ENCODE data around the gene ZNF816. TPM values are rescaled to one million over a fixed set of nuclear protein-coding genes. Genes with fewer than 3 reads are reported as not detected.

ZNF816 gene
- total and polyA plus RNA-seq, 2 of the 8 experiments (the other 6 are each of a cell fraction or from before 2014, with no cell fraction given): 2.7 to 13.2 TPM

DNA sequence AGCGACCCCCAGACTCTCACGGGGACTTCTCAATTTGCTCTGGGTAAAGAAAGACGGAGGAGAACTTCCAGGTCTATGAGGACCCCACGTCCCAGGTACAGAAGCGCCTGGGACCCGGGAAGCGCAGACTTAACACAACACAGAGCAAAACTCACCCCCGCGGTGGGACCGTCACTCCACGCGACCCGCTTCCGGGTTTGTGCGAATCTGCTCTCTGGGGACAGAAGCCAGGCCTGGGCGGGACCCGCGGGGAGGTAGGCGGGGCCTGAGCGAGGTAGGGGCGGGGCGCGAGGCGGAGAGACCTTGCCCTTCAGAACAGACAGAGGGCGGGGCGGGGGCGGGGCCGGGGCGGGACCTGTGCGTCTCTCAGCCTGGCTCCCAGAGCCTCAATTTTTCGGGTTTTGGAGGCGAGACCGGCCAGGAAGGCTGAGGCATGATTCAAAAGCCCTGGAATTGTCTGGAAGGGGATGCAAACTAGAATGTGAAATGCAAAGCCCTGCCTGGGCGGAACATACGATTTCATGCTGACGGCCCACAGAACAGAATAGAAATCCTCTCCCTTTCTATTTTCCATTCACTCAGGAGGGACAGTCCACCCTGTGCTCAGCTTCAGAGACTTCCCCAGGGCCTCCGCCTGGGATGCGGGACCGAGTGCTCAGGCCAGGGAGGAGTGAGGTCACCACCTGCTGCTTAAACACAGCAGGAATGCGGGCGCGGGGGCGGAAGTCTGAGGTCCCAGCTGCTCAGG, 20.1 kb downstream of the ZNF816 start (continued):
- no peak for TF ChIP-seq CTBP2 (IDR thresholded peaks at IDR 0.05; ENCODE audit: borderline replicate concordance, insufficient read depth, insufficient read length, low read length)
- TF ChIP-seq, protein P1, sequence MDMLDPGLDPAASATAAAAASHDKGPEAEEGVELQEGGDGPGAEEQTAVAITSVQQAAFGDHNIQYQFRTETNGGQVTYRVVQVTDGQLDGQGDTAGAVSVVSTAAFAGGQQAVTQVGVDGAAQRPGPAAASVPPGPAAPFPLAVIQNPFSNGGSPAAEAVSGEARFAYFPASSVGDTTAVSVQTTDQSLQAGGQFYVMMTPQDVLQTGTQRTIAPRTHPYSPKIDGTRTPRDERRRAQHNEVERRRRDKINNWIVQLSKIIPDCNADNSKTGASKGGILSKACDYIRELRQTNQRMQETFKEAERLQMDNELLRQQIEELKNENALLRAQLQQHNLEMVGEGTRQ (IDR thresholded peaks at IDR 0.05; ENCODE audit: low read length): no peak
- peak; percentile 25; the same call in 1 of the 2 replicates for TF ChIP-seq JUND (IDR thresholded peaks at IDR 0.05; ENCODE audit: low read length)
- TF ChIP-seq CBX8 (IDR thresholded peaks at IDR 0.05; ENCODE audit: borderline replicate concordance, low read depth, low read length): no peak
- no peak for TF ChIP-seq SIX5 (IDR thresholded peaks at IDR 0.05; ENCODE audit: low read depth, low read length)
- TF ChIP-seq RNF2 (IDR thresholded peaks at IDR 0.05; ENCODE audit: borderline replicate concordance, low read depth, low read length, missing control alignments, poor library complexity, severe bottlenecking): no peak
- TF ChIP-seq GABPA (IDR thresholded peaks at IDR 0.05; ENCODE audit: borderline replicate concordance, insufficient read depth, low read length): no peak
- TF ChIP-seq, protein P2, sequence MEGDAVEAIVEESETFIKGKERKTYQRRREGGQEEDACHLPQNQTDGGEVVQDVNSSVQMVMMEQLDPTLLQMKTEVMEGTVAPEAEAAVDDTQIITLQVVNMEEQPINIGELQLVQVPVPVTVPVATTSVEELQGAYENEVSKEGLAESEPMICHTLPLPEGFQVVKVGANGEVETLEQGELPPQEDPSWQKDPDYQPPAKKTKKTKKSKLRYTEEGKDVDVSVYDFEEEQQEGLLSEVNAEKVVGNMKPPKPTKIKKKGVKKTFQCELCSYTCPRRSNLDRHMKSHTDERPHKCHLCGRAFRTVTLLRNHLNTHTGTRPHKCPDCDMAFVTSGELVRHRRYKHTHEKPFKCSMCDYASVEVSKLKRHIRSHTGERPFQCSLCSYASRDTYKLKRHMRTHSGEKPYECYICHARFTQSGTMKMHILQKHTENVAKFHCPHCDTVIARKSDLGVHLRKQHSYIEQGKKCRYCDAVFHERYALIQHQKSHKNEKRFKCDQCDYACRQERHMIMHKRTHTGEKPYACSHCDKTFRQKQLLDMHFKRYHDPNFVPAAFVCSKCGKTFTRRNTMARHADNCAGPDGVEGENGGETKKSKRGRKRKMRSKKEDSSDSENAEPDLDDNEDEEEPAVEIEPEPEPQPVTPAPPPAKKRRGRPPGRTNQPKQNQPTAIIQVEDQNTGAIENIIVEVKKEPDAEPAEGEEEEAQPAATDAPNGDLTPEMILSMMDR (IDR thresholded peaks at IDR 0.05; ENCODE audit: control extremely low read depth in 1 of 3, insufficient read depth in 1 of 3, low read depth in 1 of 3, low read length in 3 of 3): no peak
- TF ChIP-seq POU5F1 (IDR thresholded peaks at IDR 0.05; ENCODE audit: low read depth, low read length): no peak
- no peak for TF ChIP-seq RAD21 (IDR thresholded peaks at IDR 0.05 in 1 of 2, conservative IDR thresholded peaks at IDR 0.05 in 1 of 2; ENCODE audit: low read depth in 2 of 2, low read length in 2 of 2)
- no peak for TF ChIP-seq HDAC2 (IDR thresholded peaks at IDR 0.05; ENCODE audit: borderline replicate concordance in 1 of 2, low read depth in 2 of 2, low read length in 2 of 2)
- no peak for TF ChIP-seq TAF7 (optimal IDR thresholded peaks at IDR 0.05; ENCODE audit: borderline replicate concordance, low read depth, low read length)
- no peak for TF ChIP-seq KDM5A (IDR thresholded peaks at IDR 0.05; ENCODE audit: low read length)
- TF ChIP-seq SP2 (IDR thresholded peaks at IDR 0.05; ENCODE audit: low read length): no peak
- peak; percentile 3; the same call in 1 of the 2 replicates for TF ChIP-seq RBBP5 (IDR thresholded peaks at IDR 0.05; ENCODE audit: borderline replicate concordance, low read depth, low read length)
- TF ChIP-seq TCF12 (IDR thresholded peaks at IDR 0.05; ENCODE audit: low read depth, low read length): no peak
- no peak for TF ChIP-seq KDM1A (IDR thresholded peaks at IDR 0.05; ENCODE audit: borderline replicate concordance, low read length)
- no peak for TF ChIP-seq EP300 (IDR thresholded peaks at IDR 0.05; ENCODE audit: borderline replicate concordance in 1 of 2, low read depth in 2 of 2, low read length in 2 of 2)

Data from H1 (cell line).